GM21381 (cell line): ENCODE data around the gene SIRT5.
A peak's percentile ranks its signal among the peaks of the same experiment; 100 is the strongest.

Experiments used
- ATAC-seq: cut with Tn5 transposase; IDR thresholded peaks from one replicate; pipeline ENCODE4 v1.9.1; 2021; ENCODE audit warnings: mild to moderate bottlenecking, moderate library complexity; ENCODE audit not compliant: unreplicated experiment

Gene SIRT5

DNA sequence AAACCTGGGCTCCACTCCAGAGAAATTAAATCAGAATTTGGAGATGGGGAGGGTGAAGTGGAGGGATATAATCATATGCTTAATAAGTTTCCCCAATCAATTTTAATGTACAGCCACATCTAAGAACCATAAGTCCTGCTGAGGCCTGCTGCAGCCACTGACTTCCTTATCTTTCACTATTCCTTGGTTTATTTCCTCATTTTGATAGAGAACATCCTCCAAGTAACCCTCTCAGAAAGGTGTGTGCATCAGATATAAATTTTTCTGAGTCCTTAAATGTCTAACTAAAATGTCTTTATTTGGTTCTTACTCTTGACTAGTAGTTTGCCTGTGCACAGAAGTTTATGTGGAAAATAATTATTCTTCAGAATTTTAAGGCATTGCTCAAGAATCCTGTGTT, 23.7 kb upstream of the SIRT5 start:
- no peak for ATAC-seq

DNA sequence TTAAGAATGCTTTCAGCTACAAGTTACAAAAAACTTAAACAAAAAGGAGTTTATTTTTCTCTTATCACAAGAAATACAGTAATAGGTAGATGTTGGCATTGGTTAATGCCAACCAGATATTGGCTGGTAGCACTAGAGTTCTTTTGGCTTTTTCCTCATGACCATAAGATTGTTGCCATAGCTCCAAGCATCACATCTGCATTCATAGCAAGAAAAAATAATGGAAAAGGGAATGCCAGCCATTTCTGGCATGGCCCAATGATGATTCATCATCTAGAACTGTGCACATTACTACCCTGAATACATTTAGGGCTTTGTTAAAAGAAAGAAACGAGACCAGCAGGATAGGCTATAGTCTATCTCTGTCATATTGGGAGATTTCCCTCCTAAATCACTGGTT, 20.8 kb upstream of the SIRT5 start:
- no peak for ATAC-seq

DNA sequence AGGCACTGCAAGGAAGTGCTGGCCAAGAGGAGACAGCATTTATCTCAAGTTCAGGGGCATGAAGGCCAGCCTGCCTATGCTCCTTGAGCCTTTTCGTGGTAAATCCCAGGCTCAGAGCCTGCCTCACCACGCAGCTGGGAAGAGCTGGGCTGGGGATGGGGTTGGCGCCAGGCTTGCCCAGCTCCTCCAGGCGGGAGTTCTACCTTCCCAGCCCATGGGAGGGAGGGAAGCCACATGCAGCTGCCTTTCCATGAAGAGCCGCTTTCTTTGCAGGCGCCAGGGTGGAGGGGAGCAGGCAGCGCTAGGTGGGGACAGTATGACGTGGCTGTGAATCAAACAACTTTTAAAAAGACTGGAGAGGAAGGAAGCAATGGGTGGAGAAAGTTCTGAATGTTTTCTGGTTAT, 19.5 kb upstream of the SIRT5 start:
- no peak for ATAC-seq

DNA sequence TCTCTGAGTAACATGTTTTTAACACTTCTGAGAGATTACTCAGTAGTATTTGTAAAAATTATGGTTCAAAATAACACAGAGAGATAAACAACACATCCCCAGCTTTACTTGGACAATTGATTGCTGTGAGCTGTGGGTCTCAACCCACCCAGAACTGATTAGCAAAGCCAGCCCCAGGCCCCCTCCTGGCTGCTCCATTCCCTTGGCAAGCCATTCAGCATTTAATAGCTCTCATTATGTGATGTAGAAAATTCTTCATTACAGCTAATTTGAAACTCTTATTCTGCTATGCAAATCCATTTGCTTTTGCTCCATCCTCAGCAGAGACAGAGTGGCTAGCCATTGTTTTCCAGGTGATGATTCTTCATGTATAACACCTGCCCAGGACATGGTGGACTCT, 16.6 kb upstream of the SIRT5 start:
- no peak for ATAC-seq

DNA sequence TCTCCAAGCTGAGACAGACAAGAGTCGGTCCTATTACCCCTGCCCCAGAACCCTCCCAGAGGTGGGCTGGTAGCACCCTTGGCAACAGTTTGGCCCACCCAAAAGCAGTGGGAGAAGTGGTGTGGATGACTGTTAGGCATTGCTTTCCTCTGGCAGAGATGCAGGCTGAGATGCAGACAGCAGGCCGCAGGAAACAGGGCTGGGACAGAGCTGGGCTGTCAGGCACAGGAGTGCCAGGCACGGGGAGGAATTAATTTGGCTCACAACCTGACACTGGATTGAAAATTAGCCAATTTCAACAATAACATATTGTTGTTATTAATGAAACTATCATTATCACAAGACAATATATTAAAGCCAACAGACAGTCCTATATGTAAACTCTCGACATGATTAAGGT, 15.7 kb upstream of the SIRT5 start:
- ATAC-seq, result no peak

DNA sequence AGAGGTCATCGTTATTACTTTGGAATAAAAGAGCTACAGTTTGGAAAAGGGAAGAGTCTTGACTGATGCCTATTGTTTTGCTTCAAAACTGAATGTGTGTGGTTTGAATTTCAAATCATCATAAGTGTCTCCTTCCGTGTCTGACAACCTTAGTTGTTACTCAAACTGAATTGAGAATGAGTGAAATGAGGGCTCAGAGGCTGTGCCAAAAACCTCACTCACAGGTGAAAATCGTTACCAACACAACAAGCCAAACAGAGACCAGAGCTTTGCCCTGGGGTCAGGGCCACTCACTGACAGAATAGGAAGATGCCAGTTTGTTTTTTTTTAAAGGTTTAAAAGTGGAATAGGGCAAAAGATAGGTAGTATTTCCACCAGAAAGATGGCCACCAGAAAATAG, 15.2 kb upstream of the SIRT5 start:
- ATAC-seq, result no peak

DNA sequence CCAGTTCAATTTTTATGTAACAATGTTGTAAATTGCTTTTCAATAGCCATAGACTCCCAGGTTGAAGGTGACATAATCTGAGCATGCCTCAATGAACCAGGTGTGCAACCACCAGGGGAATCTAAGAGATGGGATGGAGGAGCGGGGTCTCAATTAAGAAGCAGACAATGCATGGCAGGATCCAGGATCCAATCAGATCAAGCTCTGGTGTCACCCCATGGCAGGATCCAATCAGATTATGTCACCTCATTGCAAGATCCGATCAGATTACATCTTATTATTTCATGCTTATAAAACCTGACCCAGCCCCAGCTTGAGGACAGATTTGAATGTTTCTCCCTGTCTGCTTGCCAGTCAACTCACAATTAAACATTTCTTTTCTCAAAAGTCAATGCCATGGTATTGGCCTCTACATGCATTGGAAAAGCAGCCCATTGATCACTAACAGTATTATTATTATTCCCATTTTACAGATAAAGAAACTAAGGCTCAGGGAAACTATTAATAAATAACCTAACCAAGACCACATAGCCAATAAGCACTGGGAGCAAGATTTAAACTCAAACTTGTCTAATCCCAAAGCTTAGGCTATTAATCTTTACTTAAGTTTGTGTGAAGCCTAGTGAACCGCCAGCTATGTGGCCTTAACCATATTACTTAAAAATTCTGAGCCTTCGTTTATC, 14.3 kb upstream of the SIRT5 start:
- ATAC-seq, result no peak

DNA sequence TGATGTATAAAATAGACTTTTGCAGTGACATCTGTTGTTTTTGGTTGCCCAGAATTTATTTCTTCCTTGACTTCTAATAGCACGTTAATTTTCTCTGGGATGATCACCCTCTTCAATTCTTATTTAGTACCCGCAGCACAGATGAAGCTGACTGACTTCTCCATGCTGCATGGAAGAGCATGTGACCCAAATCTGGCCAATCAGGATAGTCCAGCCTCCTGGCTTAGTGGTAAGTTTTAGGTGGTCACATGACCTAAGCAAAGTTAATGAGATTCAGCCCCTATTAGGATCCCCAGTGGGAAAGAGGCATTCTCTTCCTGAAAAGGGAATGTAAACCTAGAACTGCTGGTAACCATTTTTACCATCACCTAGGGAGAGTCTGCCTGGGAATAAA, 13.8 kb upstream of the SIRT5 start:
- no peak for ATAC-seq

DNA sequence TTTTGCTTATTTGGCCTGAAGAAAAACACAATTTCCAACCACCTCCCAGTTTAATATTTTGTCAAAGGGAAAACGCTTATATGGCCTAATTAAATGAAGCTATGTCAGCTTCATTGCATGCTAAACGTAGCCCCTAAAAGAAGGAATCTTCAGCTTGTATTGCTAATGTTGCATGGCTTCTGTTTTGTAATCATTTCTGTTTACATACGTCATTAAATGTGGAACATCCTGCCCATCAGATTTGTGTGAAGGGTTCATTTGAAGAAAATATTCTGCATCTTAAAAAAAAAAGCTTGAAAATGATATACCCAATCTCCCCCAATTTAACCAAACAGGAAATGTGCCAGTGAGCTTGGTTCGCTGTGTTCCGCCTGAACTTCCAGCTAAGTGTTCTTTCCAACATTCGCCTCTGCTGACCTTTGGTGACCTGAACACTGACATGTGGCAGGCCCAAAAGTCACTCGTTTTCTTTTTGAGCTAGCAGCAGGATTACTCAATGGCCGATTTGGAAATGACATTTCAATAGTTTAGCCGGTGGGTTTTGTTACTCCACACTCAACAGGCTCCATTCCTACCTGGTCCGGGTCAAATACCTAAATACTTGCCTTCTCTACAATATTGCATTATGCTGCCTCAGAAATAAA, 12.7 kb upstream of the SIRT5 start:
- no peak for ATAC-seq

DNA sequence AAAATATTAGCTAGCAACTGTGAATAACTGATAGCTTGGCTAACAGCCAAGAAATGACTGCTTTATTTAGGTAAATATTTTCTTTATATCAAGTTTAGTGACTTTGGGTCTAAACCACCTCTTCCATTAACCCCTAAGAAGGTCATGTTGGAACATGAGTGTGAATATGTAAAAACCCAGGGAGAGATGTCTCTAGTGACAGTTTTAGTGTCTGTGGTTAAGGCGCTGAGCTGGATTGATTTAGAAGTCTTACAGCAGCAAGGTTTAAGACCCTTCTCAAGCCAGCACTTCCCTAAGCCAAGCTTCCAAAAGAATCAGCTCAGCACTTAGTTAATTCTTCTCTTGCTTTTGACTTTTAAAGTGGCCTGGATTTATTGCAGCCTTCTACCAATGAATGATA, 11.4 kb upstream of the SIRT5 start:
- ATAC-seq, result no peak

DNA sequence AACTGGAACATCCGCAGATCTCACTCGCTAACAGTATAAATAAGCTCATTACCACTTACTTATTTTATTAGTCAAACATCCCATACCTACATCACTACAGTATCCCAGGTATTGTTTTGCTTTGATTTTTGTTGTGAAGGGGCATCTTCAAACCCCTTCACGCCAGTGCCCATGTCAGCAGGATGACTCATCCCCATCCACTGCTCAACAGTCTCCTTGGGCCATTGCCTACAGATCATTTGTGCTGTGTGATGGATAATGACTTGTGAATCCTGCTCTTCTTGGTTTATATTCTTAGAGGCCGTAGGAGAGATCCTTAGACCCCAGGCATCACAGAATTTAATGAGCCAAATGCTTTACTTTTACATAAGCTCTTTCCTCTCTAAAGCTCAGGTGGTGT, 8.5 kb upstream of the SIRT5 start:
- ATAC-seq, result no peak

DNA sequence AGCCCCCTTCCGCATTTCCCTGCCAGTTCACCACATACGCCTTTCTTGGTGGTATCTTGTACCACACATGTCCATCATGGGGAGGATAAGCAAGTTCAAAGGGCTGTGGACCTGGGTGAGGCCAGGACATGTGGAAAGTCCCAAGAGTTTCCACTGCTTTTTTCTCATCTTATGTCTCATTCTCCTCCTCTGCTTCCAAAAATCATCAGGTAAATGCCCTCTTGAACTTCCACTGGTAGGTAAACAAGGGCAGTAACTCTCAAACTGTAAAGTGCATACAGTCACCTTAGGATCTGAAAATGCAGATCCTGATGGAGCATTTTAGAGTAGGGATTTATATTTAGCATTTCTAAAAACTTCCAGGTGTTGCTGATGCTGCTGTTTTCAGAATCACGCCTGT, 7.9 kb upstream of the SIRT5 start:
- no peak for ATAC-seq

DNA sequence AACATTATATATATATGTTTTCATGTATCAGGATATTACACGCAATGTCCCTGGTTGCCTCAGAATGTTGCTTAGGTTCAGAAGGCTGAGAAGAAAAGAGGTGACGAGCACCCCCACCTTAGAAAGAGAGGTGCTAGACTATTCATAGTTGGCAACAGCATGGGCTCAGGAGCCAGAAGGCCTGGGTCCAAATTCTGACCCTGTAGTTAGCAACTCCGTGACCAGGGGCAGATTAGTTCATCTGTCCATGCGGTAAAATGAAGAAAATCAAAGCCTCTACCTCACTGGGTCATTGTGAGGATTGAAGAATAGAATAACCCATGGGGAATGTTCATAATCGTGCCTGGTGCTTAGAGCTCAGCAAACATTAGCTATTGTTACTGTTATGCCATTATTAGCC, 5.4 kb upstream of the SIRT5 start:
- ATAC-seq, result no peak

DNA sequence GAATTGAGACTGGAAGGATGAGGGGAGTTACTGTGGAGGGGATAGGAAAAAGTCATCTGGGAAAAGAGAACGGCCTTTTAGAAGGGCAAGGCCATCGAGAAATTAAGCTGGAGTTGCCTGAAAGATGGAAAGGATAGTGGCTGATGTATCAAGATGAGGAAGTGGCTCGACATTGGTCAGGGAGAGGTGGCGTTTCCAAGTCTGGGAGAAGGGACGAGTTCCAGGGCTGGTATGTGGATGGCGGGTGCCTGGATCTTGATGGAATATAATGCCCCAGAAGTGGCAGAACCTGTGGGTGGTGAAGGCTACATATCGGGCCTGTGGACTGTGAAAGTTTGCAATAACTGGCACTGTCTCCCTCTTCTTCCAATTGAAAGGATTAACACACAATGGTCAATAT, 2.2 kb upstream of the SIRT5 start:
- no peak for ATAC-seq

DNA sequence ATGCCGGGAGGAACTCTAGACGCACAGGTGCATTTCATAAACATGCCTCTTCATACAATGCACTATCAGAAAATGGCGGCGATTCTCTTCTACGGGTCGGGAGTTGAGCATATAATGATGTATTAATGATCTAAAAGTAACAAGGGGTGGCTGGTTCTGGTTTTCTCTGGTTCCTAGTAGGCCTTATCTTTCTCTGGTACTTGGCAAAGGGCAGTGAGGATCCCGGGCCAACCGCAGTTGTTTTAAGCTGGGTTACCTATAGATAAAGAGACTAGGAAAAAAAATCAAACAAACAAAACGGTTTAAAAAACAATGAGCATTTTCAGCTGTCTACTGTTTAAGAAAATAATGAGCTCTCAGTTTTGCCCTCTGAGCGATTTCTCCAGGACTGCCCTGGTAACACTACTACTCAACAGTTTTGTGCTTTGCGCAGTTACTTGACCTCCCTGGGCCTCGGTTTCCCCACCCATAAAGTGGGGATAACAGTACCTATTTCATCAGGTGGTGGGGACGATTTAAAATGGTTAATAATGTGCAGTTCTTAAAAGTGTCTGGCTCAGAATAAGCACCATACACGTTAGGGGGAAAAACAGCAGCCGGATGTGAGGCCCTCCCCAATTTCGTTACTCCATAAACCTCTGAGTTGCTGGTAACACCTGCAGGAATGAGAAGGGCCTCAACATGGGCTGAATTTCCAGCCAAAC, 1.3 kb upstream of the SIRT5 start:
- no peak for ATAC-seq

DNA sequence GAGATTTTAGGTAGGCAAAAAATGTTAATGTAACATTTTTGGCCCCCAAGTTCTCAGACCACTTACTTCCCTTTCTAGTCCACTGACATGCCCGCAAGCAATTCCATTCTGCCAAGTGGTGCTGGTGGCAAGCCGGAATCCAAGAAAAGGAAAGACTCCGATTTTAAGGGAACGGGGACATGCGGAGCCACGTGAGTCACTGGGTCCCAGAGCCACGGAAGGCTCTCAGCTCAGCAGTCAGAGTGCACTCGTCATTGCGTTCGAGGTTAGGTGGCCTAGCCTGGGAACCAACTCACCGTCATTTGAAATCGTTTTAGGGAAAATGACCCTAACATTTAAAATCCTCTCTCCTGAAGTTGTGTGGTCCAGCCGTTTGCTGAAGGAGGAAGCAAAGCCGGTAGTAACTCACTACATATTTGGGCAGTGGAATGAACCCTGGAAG, 711 bp upstream of the SIRT5 start:
- ATAC-seq, result no peak

DNA sequence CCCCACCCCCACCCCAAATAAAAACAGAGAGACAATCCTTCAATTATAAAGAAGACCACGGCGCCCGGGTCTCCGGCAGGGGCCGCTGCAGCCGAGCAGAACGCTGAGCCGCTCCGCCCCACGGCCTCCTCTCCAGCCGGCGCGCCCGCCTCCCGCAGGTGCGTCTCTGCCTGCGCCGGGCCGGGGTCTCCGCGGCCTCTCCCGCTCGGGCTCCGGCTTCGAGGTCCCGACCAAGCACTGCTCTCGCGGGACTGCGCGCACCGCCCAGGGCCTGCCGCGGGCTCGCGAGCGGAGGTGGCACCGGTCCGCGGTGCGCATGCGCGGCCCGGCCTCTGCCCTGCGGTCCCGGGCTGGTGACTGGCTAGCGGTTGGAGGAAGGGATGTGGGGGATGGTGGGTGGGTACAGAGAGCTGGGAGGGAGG, 241 bp upstream of the SIRT5 start:
- ATAC-seq, result peak; percentile 79

DNA sequence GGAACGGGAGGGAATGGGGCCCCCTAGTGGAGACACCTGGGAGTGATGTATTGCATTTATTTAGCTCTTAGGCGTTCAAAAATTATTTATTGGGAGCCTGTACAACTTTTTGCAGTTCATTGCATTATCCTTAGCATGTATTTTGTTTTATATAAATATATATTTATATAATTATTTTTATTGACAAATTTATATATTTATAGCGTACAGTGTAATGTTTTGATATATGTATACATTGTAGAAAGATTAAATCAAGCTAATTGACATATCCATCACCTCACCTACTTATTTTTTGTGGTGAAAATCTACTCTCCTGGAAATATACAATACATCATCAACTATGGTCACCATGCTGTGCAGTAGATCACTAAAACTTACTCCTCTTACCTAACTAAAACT, 975 bp downstream of the SIRT5 start:
- ATAC-seq, result no peak

DNA sequence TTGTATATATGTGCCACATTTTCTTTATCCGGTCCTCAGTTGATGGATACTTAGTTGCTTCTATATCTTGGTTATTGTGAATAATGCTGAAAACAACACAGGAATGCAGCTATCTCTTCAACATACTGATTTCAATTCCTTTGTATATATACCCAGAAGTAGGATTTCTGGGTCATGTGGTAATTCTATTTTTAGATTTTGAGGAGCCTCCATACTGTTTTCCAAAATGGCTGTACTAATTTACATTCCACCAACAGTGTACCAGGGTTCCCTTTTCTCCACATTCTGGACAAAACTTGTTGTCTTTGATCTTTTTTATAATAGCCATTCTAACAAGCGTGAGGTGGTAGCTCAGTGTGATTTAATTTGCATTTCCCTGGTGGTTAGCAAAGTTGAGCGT, 1.6 kb downstream of the SIRT5 start:
- ATAC-seq, result no peak

DNA sequence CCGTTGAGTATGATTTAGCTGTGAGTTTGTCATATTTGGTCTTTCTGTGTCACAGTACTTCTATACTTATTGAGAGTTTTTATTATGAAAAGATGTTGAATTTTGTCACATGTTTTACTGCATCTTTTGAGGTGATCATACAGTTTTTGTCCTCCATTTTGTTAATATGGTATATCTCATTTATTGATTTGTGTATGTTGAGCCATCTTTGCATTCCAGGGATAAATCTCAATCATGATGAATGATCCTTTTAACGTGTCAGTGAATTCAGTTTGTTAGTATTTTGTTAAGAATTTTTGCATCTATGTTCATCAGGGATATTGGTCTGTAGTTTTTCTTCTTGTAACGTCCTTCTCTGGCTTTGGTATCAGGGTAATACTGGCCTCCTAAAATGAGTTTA, 3.5 kb downstream of the SIRT5 start:
- no peak for ATAC-seq

DNA sequence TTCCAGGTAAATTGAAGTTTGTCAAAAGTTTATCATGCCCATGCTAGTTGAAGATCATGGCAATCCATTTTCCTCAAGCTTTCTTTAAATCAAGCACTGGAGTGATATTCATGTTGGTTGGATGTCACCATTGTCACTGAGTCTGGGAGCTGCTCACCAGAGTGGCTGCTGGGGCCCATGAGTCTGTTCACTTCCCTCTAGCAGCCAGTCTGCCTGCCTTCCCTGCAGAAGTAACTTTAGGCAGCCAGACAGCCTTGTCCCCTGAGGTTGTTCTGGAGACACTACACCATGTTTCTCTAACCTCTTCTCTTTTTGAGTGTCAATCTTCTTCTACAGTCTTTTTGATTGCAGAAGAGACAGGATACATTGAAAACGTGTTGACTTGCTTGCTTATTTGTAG, 5.5 kb downstream of the SIRT5 start:
- no peak for ATAC-seq

DNA sequence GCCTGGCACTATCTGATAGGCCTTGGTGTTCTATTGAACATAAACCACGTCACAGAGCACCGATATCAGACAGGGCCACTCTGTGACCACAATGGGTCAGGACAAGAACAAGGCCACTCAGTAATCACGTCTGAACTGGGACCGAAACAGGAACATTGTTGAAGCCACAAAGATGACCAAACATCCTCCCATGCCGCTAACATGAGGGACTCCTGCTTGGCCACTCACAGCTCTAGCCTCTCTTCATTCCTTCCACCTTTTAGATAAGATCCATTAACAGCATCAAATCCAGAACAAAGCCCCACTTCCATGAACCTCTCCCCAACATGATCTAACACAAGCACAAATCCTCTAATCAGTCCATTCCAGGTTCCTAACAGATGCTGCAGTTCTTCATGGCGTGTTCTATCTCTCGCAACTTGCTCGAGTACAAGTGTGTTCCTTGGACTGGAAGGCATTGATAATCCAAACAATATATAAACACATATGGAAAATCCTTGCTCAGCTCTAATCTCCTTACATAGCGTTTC, 7.4 kb downstream of the SIRT5 start:
- ATAC-seq, result no peak
